Small intestine (tissue), 7 donors: ENCODE results near the gene NEURL1B. TPM values are rescaled to one million over a fixed set of nuclear protein-coding genes. Genes with fewer than 3 reads are reported as not detected.

Source experiments
- DNase-seq, 2 donors: peaks; one replicate each; pipeline versions ENCODE4 v3.0.0 to v3.0.0-alpha.2; 2013
- FAIRE-seq: peaks from 2 replicates; lab custom pipeline; 2012; peaks lifted over from hg19 to GRCh38; lab: Jason Lieb, UNC
- H3K27ac ChIP-seq, 3 donors: one replicate each; pipeline ENCODE4 v1.5.1; 2013; ENCODE audit warnings: low read length in 2 of 3, mild to moderate bottlenecking in 2 of 3, control low read depth in 1 of 3, inconsistent platforms in 1 of 3, low read depth in 1 of 3, moderate library complexity in 1 of 3
- H3K27me3 ChIP-seq, 3 donors: one replicate each; pipeline ENCODE4 v1.6.1; 2013; ENCODE audit warnings: low read length in 3 of 3, inconsistent platforms in 1 of 3; ENCODE audit not compliant: control insufficient read depth in 3 of 3, insufficient read depth in 3 of 3
- H3K36me3 ChIP-seq, 3 donors: one replicate each; pipeline ENCODE4 v1.6.1; 2013; ENCODE audit warnings: low read length in 3 of 3, inconsistent platforms in 1 of 3, low read depth in 1 of 3, mild to moderate bottlenecking in 1 of 3, moderate library complexity in 1 of 3; ENCODE audit not compliant: control insufficient read depth in 3 of 3, insufficient read depth in 2 of 3
- H3K4me1 ChIP-seq, 3 donors: one replicate each; pipeline ENCODE4 v1.6.1; 2013; ENCODE audit warnings: low read length in 2 of 3, inconsistent platforms in 1 of 3, low read depth in 1 of 3, mild to moderate bottlenecking in 1 of 3, moderate library complexity in 1 of 3; ENCODE audit not compliant: control insufficient read depth in 3 of 3, insufficient read depth in 2 of 3
- H3K4me3 ChIP-seq, 3 donors: one replicate each; pipeline ENCODE4 v1.5.1; 2013; ENCODE audit warnings: low read length in 3 of 3, control low read depth in 1 of 3, inconsistent platforms in 1 of 3, low read depth in 1 of 3, mild to moderate bottlenecking in 1 of 3, moderate library complexity in 1 of 3
- H3K9me3 ChIP-seq, 2 donors: one replicate each; pipeline ENCODE4 v1.6.1; 2013; ENCODE audit warnings: low read depth in 1 of 2, low read length in 1 of 2; ENCODE audit not compliant: control insufficient read depth in 2 of 2, insufficient read depth in 1 of 2
- WGBS, 3 donors: extraction: QIAGEN DNeasy Blood & Tissue Kit; methylation state at CpG; one replicate each; pipeline ENCODE4 v1.1.7; 2013; 5-methylcytosine and 5-hydroxymethylcytosine counted together
- polyA plus RNA-seq, 4 donors: library from polyadenylated mRNA; stranded (reverse) in 3 of 4; unstranded in 1 of 4; fragments of 200-250 nt in 3 of 4; fragments of 120-200 nt in 1 of 4; gene quantifications; one replicate each; pipeline versions ENCODE4 v1.2.1 to v1.2.3, GENCODE V29; 2013
- donor health status: healthy with polysubstance abuse.
- donor health status: control.
- donor health status: control.
- donor health status: Bipolar disorder and iron deficiency.
- donor health status: healthy.

The NEURL1B gene
- polyA plus RNA-seq, 4 donors, result 2.7 to 21.0 (median 10.9) TPM

DNA sequence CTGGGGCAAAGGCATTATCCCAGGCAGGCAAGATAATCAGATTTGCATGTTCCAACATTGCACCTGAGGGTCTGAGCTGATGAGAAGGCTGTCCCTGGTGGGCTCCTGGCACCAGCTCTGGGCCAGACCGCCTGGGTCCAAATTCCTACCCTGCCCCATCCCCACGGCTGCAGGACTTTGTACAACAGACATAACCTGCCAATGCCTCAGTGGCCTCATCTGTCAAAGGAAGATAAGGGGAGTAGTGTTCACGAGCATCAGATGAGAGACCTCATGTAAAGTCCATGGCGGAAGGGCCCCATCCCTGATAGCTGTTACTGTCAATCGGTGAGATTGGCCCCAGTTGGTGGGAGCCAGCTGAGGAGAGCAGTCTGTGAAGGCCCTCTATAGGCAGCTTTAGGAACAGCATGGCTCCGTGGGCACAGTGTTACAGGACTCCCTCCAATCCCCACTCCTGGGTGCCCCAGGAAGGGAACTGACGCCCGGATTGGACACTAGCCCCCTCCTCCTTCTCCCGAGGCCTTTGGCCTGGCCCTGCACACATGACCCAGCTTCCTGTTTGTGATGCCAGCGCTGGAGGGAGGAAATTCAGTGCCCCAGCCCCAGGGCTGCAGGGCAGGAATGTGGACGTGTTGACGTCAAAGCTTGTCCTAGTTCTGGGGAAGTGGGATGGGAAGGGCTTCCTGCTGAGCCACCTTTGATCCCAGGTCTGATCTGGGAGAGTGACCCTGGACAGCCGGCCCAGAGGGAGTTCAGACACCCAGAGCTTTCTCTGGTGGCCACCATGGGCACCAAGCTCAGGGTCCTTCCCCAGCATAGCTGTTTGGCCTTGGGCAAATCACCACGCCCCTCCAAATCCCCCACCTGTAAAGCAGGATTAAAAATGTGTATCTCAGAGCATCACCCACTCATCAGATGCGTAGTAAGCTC, 73.7 kb downstream of the NEURL1B start:
- FAIRE-seq (no peak), DNase-seq (peak; percentile 79 to 83)
- peak overlapping the region in 1 of 3 donors; percentile 18 for H3K27ac ChIP-seq
- WGBS, 3 donors, result 21 to 31% (median 24%) methylated on average over 15 of the region's 15 CpGs
- H3K9me3 ChIP-seq, result no peaks in the 10 kb centered on the region
- peaks cover 0 to 12% (median 0%) of the 10 kb centered on the region in 3 donors for H3K4me1 ChIP-seq
- H3K36me3 ChIP-seq, result no peaks in the 10 kb centered on the region
- peaks cover 0 to 13% (median 0%) of the 10 kb centered on the region in 3 donors for H3K27me3 ChIP-seq
- no peak overlapping the region for H3K4me3 ChIP-seq

DNA sequence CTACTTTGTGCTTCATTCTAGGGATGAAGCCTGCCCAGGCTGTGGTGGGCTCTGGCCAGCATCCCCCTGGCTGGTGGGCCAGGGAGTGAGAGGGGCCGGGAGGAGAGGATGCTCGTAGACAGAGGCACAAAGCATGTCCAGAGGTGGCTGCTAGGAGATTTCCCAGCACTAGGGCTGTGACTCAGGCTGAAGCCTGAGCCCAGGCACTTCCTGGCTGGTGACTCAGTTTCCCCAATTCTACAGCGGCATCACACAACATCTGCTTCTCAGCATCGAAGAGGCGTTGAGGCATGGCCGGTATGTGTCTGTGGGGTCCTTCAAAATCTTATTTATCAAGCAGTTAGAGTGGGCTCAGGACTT, 74.3 kb downstream of the NEURL1B start:
- H3K27me3 ChIP-seq, result peaks cover 0 to 13% (median 0%) of the 10 kb centered on the region in 3 donors
- H3K27ac ChIP-seq, result peak overlapping the region in 1 of 3 donors; percentile 18
- no peak for DNase-seq

DNA sequence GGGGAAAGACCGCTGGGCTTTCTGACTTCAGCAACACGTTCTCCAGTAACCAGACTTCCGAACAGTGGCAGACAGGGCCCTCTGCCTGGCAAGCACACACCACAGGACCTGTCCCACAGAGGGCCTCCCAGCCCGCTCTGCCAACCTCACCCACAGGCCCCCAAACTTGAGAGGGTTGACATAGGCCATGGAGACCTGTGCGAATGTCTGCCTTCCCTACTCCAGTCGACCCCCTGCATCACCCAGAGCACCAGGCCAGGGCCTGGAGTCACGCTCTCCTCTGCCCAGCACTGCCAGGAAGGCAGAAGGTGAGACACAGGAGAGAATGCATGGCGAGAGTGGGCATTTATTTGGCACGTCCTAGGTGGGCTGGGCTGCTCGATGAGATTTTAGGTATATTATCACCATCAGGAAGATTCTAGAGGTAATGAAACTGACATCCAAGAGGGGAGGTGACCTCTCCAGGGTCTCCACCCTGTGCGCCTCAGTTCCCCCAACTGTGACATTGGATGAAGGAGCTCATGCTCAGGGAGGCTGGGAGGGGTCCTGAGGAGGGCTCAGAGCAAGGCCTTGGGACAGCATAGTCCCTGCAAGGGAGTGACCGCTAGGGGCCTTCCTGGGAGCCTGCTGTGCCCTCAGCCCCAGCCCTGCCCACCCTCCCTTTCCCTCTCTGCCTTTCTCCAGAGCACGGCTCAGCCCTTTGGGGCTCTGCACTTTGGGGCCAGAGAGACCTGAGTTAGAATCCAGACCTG, 75.0 kb downstream of the NEURL1B start:
- DNase-seq, result no peak
- Histone ChIP-seq H3K4me3 (no peak overlapping the region), H3K27me3 (peaks cover 0 to 13% (median 0%) of the 10 kb centered on the region in 3 donors), H3K4me1 (peaks cover 0 to 12% (median 0%) of the 10 kb centered on the region in 3 donors), H3K27ac (no peak overlapping the region), H3K36me3 (no peaks in the 10 kb centered on the region), H3K9me3 (no peaks in the 10 kb centered on the region)
- 81 to 85% (median 85%) methylated on average over 13 of the region's 13 CpGs for WGBS, 3 donors
- no peak for FAIRE-seq

More for the DNA sequence above, 74.3 kb downstream of the NEURL1B start:
- WGBS, 3 donors, result 85 to 89% (median 89%) methylated on average over 6 of the region's 6 CpGs
- H3K9me3 ChIP-seq, result no peaks in the 10 kb centered on the region
- FAIRE-seq, result no peak
- no peak overlapping the region for H3K4me3 ChIP-seq
- H3K36me3 ChIP-seq, result no peaks in the 10 kb centered on the region
- H3K4me1 ChIP-seq, result peaks cover 0 to 12% (median 0%) of the 10 kb centered on the region in 3 donors

DNA sequence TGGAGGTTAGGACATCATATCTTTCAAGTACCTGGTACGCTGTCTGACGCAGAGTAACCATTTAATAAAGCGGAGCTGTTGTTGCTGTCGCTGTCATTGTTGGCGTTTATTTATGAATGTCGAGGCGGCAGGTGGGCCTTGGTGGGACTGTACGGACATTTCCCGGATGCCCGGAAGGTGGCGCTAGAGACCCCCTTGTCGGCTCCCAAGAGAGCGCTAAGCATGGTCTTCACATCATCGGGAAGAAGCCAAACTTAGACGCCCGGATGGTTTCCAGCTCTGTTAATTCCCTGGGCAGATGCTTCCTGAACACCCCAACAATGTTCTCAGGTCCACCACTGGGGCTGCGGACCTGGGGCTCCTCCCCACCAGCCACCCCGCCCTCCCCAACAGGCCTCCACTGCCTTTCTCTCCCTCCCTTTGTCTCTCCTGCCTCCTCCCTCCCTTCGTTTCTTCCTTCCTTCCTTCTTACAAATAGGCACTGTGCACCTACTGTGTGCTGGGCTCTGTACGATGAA, 75.8 kb downstream of the NEURL1B start:
- Histone ChIP-seq H3K4me3 (no peak overlapping the region), H3K36me3 (no peaks in the 10 kb centered on the region), H3K27me3 (peaks cover 0 to 13% (median 0%) of the 10 kb centered on the region in 3 donors), H3K27ac (no peak overlapping the region), H3K4me1 (peaks cover 0 to 12% (median 0%) of the 10 kb centered on the region in 3 donors), H3K9me3 (no peaks in the 10 kb centered on the region)
- no peak for FAIRE-seq
- peak; percentile 73 to 86 for DNase-seq
- WGBS, 3 donors, result 6 to 7% (median 6%) methylated on average over 19 to 20 of the region's 20 CpGs

DNA sequence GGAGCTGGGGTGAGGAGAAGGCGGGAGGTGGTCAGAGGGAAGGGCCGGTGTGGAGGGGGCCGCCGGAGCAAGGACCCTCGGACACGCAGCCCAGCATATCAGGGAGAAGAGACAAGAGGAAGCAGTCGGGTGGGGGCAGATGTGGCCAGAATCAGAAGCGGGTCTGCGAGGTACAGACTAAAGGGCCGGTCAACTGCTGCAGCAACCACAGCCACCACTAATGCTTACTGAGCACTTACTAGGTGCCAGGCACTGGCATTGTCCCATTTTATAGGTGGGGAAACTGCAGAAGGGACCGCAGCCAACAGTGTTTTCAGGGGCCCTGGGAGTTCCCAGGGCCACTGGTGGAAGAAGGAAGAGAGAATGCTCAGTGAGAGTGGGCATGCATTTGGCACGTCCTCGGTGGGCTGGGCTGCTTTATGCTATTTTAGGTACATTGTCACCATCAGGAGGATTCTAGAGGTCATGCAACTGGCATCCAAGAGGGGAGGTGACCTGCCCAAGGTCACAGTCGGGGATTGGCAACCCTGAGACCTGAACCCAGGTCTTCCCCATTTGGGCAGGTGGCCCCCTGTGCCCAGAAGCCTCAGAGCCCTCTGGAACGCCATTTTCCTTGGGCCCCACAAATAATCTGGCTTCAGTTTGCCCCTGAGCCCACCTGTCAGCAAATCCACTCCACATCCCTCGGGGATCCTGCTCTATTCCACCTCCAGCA, 76.6 kb downstream of the NEURL1B start:
- Histone ChIP-seq H3K27ac (no peak overlapping the region), H3K4me3 (no peak overlapping the region), H3K9me3 (no peaks in the 10 kb centered on the region), H3K36me3 (no peaks in the 10 kb centered on the region), H3K27me3 (peaks cover 0 to 19% (median 0%) of the 10 kb centered on the region in 3 donors), H3K4me1 (peaks cover 0 to 12% (median 0%) of the 10 kb centered on the region in 3 donors)
- FAIRE-seq (no peak), DNase-seq (no peak)
- 68 to 79% (median 69%) methylated on average over 16 of the region's 16 CpGs for WGBS, 3 donors

DNA sequence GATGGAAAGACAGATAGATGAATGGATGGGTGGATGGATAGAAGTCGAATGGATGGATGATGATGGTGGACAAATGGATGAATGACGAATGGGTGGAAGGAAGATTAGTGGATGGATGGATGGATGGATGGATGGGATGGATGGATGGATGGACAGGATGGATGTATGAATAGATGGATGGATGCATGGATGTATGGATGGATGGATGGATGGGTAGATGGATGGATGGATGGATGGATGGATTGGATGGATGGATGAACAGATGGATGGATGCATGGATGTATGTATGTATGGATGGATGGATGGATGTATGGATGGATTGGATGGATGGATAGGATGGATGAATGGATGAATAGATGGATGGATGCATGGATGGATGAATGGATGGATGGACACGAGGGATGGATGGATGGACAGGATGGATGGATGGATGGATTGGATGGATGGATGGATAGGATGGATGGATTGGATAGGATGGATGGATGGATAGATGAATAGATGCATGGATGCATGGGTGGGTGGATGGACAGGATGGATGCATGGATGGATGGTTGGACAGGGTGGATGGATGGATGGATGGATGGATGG, 77.6 kb downstream of the NEURL1B start:
- WGBS, 3 donors, result 89 to 92% (median 91%) methylated on average over 3 of the region's 3 CpGs
- H3K4me3 ChIP-seq, result no peak overlapping the region
- no peaks in the 10 kb centered on the region for H3K36me3 ChIP-seq
- H3K4me1 ChIP-seq, result peaks cover 0 to 6% (median 0%) of the 10 kb centered on the region in 3 donors
- DNase-seq (no peak), FAIRE-seq (no peak)
- no peaks in the 10 kb centered on the region for H3K9me3 ChIP-seq
- H3K27ac ChIP-seq, result no peak overlapping the region
- H3K27me3 ChIP-seq, result peaks cover 0 to 21% (median 0%) of the 10 kb centered on the region in 3 donors

DNA sequence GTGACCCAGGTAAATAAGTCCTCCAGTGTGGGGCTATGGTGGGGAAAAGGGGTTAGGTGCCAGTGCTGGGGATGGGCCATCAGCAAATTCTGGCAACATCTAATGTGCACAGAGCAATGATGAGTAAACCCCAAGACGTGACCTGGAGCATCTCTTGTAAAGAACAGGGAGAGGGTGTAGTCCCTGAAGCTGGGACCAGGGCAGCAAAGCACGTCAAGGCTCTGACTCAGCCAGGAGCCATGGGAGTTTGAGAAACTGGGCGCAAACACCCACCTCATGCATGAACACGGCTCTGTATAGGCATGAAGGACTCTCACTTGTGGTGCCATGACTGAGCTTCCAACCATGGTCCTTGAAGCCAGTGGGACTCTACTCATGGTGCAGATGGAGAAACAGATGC, 78.1 kb downstream of the NEURL1B start:
- Histone ChIP-seq H3K4me1 (peaks cover 0 to 6% (median 0%) of the 10 kb centered on the region in 3 donors), H3K4me3 (no peak overlapping the region), H3K27ac (no peak overlapping the region), H3K9me3 (no peaks in the 10 kb centered on the region), H3K27me3 (peaks cover 0 to 21% (median 0%) of the 10 kb centered on the region in 3 donors), H3K36me3 (no peaks in the 10 kb centered on the region)
- DNase-seq (no peak), FAIRE-seq (no peak)
- 82 to 93% (median 86%) methylated on average over 4 of the region's 4 CpGs for WGBS, 3 donors
